Measurements from ENCODE around the gene ATXN2.

DNA sequence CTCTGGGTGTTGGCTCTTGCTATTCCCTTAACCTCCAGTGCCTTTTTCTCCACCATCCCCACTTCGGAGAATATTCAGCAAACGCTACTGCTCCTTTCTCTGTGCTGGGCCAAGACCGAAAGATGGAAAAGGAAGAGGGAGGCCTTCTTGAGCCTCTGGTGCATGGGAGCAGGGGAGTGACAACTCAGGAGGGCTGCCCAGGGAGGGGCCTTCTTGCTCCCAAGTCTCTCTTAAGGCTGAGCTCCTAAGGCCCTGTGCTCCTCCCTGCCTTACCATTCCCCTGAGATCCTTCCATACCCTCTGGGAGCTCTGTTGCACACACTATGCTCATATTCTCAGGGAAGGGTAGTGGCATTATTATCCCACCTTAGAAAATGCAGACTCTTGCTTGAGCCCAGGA is 158.5 kb downstream of the ATXN2 start:
- TF ChIP-seq TEAD4 (IDR thresholded peaks at IDR 0.05): no peak
- no peak for TF ChIP-seq YY1 (IDR thresholded peaks at IDR 0.05; ENCODE audit: low read depth)
- TF ChIP-seq EP300 (IDR thresholded peaks at IDR 0.05; ENCODE audit: borderline replicate concordance): no peak
- TF ChIP-seq TAF1 (IDR thresholded peaks at IDR 0.05; ENCODE audit: low read depth): no peak

Measured in Ishikawa (cell line).